Stimulated activated CD4-positive, alpha-beta T cell treated with anti-CD3 and anti-CD28 coated beads, Interleukin-1b, Interleukin-23, amount 100 ng/mL, for 48 hours (primary cell): ENCODE results near the gene CRHR1.

Experiments
- DNase-seq: peaks from one replicate; pipeline ENCODE4 v3.0.0-alpha.2; 2020

CRHR1 gene

GRCh38 chr17:45824901-45825492 lies 40.9 kb downstream of the CRHR1 start:
- no peak for DNase-seq

DNA sequence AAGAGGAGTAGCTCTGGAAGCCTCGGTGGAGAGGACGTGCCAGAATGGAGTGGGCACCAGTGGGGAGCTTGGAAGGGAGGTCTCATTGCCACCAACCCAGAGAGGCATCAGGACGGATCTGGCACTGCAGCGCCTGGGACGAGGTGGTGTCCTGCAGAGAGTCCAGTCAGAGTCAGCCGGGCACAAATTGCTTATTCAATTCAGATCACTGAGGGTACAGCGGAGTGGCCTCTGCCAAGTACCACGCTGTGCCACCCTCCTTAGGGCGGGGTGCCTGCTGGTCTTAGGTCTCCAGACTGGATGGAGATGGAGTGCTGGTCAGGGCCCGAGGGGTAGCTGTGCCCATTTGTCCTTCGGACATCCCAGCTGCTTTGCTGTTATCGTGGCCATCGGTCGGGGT lies 41.7 kb downstream of the CRHR1 start:
- DNase-seq, result no peak

DNA sequence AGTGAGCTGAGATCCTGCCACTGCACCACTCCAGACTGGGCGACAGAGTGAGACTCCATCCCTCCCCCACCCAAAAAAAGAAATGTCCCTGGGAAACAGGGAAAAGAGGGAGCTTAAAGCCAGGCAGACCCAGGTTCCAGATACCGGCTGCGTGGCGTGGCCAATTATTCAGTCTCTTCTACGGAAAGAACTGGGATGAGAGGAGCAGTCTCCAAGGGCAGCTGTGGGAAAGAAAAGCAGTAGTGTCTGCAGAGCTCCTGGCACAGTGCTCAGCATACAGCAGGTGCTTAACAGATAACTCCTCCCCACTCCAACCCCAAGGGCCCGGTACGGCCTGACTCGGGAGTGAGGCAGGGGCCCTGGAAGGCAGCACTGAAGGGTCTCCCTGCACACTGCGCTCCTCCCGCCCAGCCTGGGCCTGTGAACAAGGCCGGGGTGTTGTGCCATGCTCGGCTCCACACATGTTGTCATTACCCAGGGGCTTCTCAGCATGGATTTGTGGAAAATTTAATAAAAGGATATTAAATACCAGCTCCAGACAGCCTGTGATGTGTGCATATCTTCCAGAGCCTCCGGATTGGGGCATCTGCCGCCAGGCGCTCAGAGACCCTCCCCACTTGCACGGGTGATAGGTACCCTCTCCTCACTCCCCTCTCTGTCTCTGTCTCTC lies 42.9 kb downstream of the CRHR1 start:
- no peak for DNase-seq

GRCh38 chr17:45828171-45828570 lies 44.1 kb downstream of the CRHR1 start:
- no peak for DNase-seq

GRCh38 chr17:45828582-45829133 lies 44.5 kb downstream of the CRHR1 start:
- DNase-seq, result no peak

GRCh38 chr17:45833920-45834319 lies 49.8 kb downstream of the CRHR1 start:
- DNase-seq, result no peak

DNA sequence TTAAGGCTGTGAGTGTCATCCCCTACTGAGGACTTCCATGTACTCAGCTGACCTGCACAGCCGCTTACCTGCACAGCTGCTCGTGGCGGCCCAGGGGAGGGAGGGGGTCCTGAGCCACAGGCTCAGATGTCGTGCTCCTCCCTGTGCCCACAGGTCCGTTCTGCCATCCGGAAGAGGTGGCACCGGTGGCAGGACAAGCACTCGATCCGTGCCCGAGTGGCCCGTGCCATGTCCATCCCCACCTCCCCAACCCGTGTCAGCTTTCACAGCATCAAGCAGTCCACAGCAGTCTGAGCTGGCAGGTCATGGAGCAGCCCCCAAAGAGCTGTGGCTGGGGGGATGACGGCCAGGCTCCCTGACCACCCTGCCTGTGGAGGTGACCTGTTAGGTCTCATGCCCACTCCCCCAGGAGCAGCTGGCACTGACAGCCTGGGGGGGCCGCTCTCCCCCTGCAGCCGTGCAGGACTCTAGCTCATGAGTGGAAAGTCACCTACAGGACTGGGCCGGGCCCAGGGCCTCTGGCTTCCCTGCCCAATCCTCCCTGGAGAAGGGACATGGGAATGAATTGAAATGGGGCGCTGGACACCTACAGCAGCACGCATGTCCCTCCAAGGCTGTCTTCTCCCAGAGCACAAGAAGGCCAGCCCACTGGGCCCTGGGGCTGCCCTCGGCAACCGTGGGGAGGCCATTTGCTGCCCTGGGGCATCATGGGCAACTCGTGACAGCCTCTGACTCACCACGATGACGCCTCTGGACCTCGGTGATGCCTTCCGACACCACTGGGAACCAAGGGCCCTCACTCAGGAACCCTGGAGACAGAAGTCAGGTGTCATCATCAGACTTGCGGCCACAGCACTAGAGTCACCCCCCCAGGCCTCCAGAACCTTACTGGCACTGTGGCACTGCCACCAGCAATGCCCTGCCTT lies 50.6 kb downstream of the CRHR1 start:
- DNase-seq, result no peak

DNA sequence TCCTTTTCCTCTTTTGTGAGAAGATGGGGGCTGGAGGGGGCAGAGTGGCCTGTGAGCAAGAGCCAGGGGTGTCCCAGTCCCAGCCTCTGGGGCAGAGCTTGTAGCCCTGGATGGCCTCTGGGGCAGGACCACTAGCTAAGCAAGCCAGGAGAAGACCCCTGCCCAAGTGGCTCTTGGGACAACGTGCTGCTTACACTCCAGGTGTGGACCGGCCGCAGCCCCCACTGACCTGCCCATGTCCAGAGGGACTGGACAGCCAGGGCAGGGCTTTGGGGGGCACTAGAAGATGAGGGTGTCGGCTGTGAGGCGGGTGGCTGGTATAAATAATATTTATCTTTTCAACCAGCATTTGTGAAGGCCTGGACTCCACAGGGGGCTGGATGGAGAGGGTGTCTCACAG lies 51.4 kb downstream of the CRHR1 start:
- DNase-seq, result no peak

- no peak for DNase-seq
These were observed 52.2 kb downstream of the CRHR1 start for GRCh38 chr17:45836047-45837044.

- DNase-seq, result no peak
These were observed 53.1 kb downstream of the CRHR1 start for GRCh38 chr17:45837187-45837586.

DNA sequence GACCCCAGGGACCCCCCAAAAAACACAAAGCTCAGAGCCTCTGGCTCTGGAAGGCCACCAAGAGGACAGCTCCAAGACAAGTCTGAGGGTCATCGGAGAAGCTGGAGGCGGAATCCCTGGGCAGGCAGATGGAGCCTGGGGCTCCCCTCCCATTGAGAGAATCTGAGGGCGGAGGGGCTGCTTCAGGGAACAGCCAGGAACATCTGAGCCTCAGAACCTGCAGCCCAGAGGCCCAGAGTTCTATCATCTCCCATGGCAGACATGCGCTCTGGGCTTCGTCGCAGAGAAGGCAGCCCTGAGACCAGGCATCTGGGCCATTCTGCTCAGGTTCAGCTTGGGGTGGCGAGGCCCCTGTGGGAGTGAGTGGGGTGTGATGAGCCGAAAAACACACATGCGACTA lies 53.5 kb downstream of the CRHR1 start:
- no peak for DNase-seq

DNA sequence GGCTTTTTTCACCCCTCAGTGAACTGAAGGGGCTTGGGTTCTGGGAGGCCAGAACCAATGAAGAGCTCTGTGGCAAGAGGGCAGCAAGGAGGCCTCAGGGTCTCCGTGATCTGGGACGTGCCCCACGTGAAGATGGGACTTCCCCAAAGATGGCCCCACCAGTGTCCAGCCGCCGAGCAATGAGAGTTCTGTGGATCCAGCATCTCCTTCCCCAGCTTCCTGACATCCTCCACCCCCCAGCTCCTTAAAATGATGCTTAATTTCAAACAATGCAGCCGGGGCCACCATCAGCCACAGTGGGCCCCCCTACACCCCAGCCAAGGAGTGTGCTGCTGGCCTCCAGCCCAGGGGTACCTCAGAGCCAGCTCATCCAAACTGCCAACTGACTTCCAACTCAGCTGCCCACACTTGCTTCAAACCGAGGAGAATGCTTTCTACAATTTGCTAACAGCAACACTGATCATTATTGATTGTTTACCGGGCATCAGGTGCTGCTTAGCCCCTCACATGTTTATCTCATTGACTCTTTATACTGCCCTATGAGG lies 54.7 kb downstream of the CRHR1 start:
- no peak for DNase-seq

DNA sequence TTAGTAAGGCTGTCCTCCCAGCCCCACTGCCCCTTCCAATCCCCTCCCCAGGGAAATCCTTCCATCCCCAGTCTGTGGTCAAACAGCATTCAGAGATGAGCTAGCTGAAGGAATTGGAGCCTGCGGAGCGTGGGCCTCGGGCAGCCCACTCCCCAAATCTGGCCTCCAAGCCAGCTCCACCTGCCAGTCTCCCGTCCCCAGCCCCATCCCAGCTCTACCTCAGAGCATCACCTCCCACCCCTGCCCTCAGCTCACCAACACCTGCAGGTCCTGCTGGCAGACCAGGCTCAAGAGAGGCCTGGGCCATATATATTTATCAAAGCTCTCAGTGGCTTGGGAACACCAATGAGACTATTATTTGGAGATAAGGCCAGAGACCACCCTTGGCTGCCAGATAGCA lies 55.3 kb downstream of the CRHR1 start:
- no peak for DNase-seq

- no peak for DNase-seq
These were observed 57.1 kb downstream of the CRHR1 start for GRCh38 chr17:45841186-45841585.

DNA sequence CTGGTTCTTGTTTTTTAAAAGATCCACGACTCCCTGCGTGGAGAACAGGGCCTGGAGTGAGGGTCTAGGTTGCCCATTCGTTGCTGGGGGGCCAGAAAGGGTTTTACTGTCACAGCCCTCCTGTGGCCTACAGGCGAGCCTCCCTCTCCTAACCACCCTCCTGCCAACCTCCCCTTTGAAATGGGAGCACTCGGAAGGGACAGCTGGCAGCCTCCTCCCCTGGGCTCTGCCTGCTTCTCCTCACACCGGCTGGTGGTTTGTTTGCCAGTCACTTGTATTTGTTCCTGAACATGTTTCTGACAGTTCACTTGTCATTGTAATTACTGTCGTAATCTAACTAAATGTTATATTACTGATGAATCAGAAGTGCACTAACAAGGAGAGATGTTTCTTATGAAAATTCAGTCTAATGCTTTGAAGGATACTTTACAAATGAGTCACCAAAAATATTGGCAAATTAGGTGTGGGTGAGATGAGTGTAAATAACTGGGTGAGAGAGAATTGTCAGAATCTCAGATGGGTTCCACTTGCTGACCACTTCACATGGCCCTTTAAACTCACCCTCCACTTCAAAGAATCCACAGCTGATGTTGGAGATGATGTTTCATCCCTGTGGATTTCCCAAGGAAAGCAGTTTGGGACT lies 57.9 kb downstream of the CRHR1 start:
- no peak for DNase-seq

DNA sequence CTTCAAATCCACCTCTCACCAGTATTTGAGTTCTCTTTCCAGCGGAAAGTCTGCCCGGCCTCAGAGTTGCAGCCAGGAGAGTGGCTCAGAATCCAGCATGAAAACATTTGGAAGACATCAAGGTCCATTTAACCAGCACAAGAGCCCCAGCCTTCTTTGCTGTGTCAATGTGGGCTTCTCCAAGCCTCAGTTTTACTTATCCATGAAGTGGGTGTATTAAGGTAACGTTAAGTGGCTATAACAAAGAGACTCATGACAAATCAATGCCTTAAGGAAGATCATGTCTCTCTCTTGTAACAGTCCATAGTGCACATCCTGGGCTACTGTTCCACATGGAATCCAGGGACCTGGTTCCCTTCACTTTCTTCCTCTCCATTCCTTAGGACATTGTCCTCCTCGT lies 59.6 kb downstream of the CRHR1 start:
- no peak for DNase-seq

- DNase-seq, result no peak
These were observed 60.7 kb downstream of the CRHR1 start, which contains the start of gene SPPL2C for GRCh38 chr17:45844695-45845375. Gene SPPL2C (plus strand): TSS chr17:45844881. CDS start chr17:45844907, 26 bp downstream.

- no peak for DNase-seq
These were observed 61.5 kb downstream of the CRHR1 start for GRCh38 chr17:45845376-45846185.

DNA sequence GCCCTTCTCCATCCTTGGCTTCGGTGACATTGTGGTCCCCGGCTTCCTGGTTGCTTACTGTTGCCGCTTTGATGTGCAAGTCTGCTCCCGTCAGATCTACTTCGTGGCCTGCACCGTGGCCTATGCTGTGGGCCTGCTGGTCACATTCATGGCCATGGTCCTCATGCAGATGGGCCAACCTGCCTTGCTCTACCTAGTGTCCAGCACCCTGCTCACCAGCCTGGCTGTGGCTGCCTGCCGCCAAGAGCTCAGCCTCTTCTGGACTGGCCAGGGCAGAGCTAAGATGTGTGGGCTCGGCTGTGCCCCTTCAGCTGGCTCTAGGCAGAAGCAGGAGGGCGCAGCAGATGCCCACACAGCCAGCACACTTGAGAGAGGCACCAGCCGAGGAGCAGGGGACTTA lies 62.1 kb downstream of the CRHR1 start:
- DNase-seq, result no peak

DNA sequence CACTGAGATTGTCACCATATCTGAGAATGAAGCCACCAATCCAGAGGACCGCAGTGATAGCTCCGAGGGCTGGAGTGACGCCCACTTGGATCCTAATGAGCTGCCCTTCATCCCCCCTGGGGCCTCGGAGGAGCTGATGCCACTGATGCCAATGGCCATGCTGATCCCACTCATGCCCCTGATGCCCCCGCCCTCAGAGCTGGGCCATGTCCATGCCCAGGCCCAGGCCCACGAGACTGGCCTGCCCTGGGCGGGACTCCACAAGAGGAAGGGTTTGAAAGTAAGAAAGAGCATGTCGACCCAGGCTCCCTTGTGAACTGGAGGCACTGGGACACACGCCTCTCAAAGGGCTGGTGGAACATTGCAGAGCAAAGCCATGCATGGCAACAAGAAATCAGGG lies 62.5 kb downstream of the CRHR1 start:
- DNase-seq, result no peak
